ENCODE measurements around the gene NAXD.

DNA sequence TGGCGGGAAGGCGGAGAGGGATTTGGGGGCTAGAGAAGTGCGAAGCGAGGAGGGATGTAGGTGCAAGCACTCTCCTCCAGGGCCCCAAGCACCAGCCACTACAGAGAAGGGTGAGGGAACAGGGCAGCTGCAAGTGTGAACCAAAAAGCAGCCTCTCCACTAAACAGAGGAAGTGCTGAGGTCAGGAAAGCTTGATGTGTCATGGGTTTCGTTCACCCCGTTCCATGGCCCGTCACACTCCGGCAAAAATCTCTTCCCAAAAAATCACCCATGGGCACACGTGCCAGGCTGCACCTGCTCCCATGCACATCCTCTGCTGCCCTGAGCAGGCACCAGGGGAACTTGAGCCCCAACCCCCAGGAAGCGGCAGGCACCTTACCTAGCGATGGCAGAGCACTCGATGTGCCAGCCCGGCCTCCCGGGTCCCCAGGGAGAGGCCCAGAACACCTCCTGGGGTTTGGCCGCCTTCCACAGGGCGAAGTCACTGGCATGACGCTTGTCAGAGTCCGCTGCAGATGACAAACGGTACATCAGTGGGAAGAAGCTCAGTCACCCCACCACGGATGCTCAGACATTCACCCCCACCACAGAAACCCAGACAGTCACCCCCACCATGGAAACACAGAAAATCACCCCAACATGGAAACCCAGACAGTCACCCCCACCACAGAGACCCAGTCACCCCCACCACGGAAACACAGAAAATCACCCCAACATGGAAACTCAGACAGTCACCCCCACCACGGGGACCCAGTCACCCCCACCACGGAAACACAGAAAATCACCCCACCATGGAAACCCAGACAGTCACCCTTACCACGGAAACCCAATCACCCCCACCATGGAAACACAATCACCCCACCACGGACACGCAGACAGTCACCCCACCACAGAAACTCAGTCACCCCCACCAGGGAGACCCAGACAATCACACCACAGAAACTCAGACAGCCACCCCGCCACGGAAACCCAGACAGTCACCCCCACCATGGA is 61.5 kb downstream of the NAXD start:
- TF ChIP-seq POLR2A (IDR thresholded peaks at IDR 0.05; ENCODE audit: low read length) (no peak), GATA1 (IDR thresholded peaks at IDR 0.05; ENCODE audit: low read depth, low read length) (no peak)
